ENCODE data around the gene OSBPL3.

- TF ChIP-seq CTCF (IDR thresholded peaks at IDR 0.05; ENCODE audit: low read depth, low read length) (no peak), POLR2A (IDR thresholded peaks at IDR 0.05; ENCODE audit: extremely low read depth, insufficient read length) (no peak)
Measured at GRCh38 chr7:24800667-24801066, 179.3 kb downstream of the OSBPL3 start.
